ENCODE results near the gene GGACT. TPM values are rescaled to one million over a fixed set of nuclear protein-coding genes. Genes with fewer than 3 reads are reported as not detected.

GGACT gene
- 3.9 and 6.0 TPM in 2 replicates for total RNA-seq

GRCh38 chr13:100588331-100589177 is at the start of gene GGACT:
Gene GGACT (minus strand): TSS chr13:100588789. CDS start chr13:100532591, 56,198 bp downstream.

Other genes starting within 250 kb of the GGACT start
- gene TMTC4, start 86.0 kb upstream of the GGACT start, total RNA-seq, result 29.4 and 31.3 TPM in 2 replicates

Measured in tracheal epithelial cell (primary cell).